Posterior vena cava (tissue), 2 donors: ENCODE results near the gene GATA3. TPM values are rescaled to one million over a fixed set of nuclear protein-coding genes. Genes with fewer than 3 reads are reported as not detected.
"Not testable (repeated sequence)": the region's sequence is repeated elsewhere in the genome, so short reads cannot be mapped to it uniquely, and the experiment has no call there.

Source experiments
- DNase-seq: peaks from one replicate; pipeline ENCODE4 v3.0.0-alpha.2; 2020; ENCODE audit warnings: low spot score
- intact Hi-C, 2 donors: fragments of 100-400 bp; cut with DNase I; formaldehyde crosslinking; loops; one replicate each; pipeline versions ENCODE4 v1.14.1 to v1.14.2; 2022 to 2023
- long read RNA-seq, 2 donors: library from polyadenylated mRNA; unstranded; transcript quantifications; one replicate each; pipeline ENCODE4 v2.0.0, GENCODE V29; 2020 to 2021
- total RNA-seq, 2 donors: library from RNA; stranded (reverse); fragmentation: NEBNext Ultra II Directional; extraction: Animal tissue kit (Norgen Biotek cat#: 25700); gene quantifications; one replicate each; pipeline ENCODE4 v1.2.1, GENCODE V29; 2021
- donor health status: DM: yes; HTN: yes; CAD: no.
- donor health status: DM: yes; HTN: yes; CAD: no.

GATA3 gene
- under 1 TPM; 0.97 to 1.00 TPM for total RNA-seq
- long read RNA-seq, donor 1 = 0 reads
- long read RNA-seq, donor 2, partial matches to known transcripts = 1 of 1 reads
- long read RNA-seq, donor 2, other reads (novel, unspliced or antisense) = 0 of 1 reads

- peak; percentile 86 for DNase-seq
- intact Hi-C loops = loop anchor here in 1 of 2 donors (5.0 kb wide), 1 partner anchor 912 kb away; no protein-coding TSS in a partner anchor
Measured at GRCh38 chr10:8054494-8055407, at the start of gene GATA3. GATA3 (plus strand) TSS chr10:8054688; CDS start chr10:8055656, 968 bp downstream.

DNA sequence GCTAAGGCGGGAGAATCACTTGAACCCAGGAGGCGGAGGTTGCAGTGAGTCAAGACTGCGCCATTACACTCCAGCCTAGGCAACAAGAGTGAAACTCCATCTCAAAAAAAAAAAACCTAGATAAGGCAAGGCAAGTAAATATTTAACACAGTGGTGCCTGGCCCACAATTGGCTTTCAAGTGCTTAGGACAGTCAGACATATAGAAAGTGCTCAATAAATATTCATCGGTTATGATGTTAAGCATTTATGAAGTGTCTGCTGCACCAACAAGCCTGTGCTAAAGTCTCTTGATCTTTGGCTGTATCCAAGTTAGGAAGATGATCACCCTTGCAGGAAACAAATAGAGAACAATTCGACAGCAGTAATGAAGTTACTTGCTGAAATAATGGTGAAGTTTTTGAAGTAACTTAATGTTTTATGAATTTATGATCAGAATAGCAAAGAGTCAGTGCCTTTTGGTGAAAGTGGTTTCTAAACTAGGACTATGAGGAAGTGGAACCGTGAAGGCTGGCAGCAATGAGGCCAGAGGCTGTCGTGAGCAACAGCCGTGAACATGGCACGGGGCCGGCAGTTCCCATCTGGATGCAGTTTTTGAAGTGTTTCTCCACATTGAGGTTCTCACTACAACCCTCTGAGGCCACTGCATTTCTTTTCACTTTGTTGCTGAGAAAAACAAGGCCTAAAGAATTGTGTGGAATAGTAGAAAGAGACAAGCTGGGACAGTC lies 48.1 kb upstream of the GATA3 start:
- intact Hi-C loops = no loop called here

GRCh38 chr10:8009031-8009430 lies 45.5 kb upstream of the GATA3 start:
- intact Hi-C loops = loop anchor here in 1 of 2 donors (1.0 kb wide), 1 partner anchor 44 kb away; no protein-coding TSS in a partner anchor
- no peak for DNase-seq

More for the DNA sequence above, 48.1 kb upstream of the GATA3 start:
- no peak for DNase-seq

DNA sequence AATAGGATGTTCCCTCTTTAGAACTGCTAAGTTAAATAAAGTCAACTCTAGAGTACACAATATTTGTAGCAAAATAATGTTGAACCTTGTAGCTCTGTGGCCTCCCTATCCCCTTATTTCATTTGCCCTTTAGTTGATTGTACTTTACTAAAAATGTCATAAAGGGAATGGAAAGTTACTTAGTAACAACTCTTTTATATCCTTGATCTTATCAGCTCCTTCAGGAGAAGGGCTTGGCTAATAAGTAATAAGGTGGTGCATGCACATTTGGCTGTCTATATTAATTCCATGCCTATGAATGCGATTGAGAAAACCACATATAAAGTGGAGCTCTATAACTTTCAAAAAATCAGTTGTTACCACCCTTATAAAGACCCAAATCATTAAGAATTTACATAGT lies 41.5 kb upstream of the GATA3 start:
- no peak for DNase-seq
- intact Hi-C loops = no loop called here

GRCh38 chr10:8013619-8014018 lies 40.9 kb upstream of the GATA3 start:
- intact Hi-C loops = no loop called here
- DNase-seq = no peak

GRCh38 chr10:8014649-8015048 lies 39.8 kb upstream of the GATA3 start:
- DNase-seq = no peak
- intact Hi-C loops = no loop called here

GRCh38 chr10:8017277-8017676 lies 37.2 kb upstream of the GATA3 start:
- DNase-seq = no peak
- intact Hi-C loops = no loop called here

- intact Hi-C loops = no loop called here
- DNase-seq = no peak
Measured at GRCh38 chr10:8023321-8023720, 31.2 kb upstream of the GATA3 start.

DNA sequence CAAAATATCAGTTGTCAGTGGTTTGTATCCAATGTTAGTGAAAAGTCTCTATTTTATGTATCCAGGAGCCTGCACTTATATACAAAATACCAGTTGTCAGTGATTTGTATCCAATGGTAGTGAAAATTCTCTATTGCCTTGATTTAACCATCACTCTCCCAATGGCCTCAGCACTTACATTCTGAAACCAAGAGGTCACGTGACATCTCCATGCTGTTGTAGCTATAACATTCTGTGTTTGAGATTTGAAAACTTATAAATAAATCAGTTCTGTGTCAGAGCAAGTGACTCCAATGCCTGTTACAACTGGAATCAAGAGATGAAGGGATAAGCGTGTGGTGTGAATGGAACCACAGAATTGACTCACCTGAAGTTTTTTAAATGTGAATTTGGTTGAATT lies 30.6 kb upstream of the GATA3 start:
- intact Hi-C loops = no loop called here
- DNase-seq = no peak

- DNase-seq = no peak
- intact Hi-C loops = no loop called here
Measured at GRCh38 chr10:8026349-8027259, 27.9 kb upstream of the GATA3 start.

- intact Hi-C loops, DNase-seq: not testable (repeated sequence)
Measured at GRCh38 chr10:8031211-8031610, 23.3 kb upstream of the GATA3 start.

- intact Hi-C loops = no loop called here
- no peak for DNase-seq
Measured at GRCh38 chr10:8032558-8032957, 21.9 kb upstream of the GATA3 start.

- DNase-seq = peak; percentile 76
Measured at GRCh38 chr10:8033812-8034465, 20.5 kb upstream of the GATA3 start.

GRCh38 chr10:8034466-8035005 lies 20.0 kb upstream of the GATA3 start:
- peak; percentile 72 for DNase-seq
- intact Hi-C loops = no loop called here

More at GRCh38 chr10:8033812-8034465, 20.5 kb upstream of the GATA3 start:
- intact Hi-C loops = no loop called here

DNA sequence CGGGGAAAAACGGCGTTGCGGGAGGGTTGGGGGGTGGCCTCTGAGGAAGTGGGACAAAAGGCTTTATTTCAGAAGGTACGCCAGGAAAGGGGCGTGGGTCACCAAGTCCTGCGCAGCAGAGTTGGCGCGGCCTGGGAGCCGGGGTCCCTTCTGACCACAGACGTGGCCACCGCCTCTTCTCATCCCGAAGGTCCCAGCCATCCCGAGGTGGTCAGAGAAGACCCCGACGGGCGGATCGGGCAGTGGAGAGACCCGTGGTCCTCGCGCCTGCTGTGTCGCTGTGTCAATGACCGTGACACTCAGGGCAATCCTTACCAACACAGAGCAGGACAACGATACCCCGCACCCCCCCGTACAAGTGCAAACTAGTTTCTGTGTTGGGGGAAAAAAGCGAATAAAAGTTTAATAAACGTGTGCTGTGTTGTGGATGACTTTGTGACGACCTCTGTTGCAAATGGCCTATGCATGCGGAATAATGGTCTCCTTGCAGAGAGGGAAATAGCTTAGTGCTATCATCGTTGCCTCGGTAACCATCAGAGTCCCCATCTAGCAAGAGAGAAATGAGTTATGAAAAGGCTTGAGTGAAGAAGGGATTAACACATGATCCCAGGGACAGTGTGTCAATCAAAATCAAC lies 19.4 kb upstream of the GATA3 start:
- DNase-seq = peak; percentile 71
- intact Hi-C loops = no loop called here

- DNase-seq = peak; percentile 67
Measured at GRCh38 chr10:8035641-8036470, 18.6 kb upstream of the GATA3 start.

More at GRCh38 chr10:8035641-8036470, 18.6 kb upstream of the GATA3 start:
- intact Hi-C loops = no loop called here
